Right lobe of liver (tissue), 4 donors: ENCODE data around the gene ELF3.

Source experiments
- CTCF ChIP-seq, 4 donors: fragments of 200-600 bp in 3 of 4; fragments of 450-650 bp in 1 of 4; IDR thresholded peaks; one replicate each; pipeline versions ENCODE4 v1.5.1 to v1.8.0; 2016 to 2022; ENCODE audit warnings: antibody characterized with exemption in 4 of 4, mild to moderate bottlenecking in 2 of 4
- POLR2A ChIP-seq: fragments of 450-650 bp; IDR thresholded peaks from one replicate; pipeline ENCODE4 v1.6.1; 2017; ENCODE audit warnings: antibody characterized with exemption, mild to moderate bottlenecking
- donor health status: DM: no; HTN: no; CAD: no.
- donor health status: DM: no; HTN: no; CAD: no.
- donor health status: DM: no; HTN: yes; CAD: no.

GRCh38 chr1:202058001-202058908 lies 47.9 kb downstream of the ELF3 start:
- TF ChIP-seq CTCF (IDR thresholded peaks at IDR 0.05), result no peak
- TF ChIP-seq POLR2A, result no peak
